NK-92 treated with Interleukin-12 subunit alpha and Interleukin-12 subunit beta, amount 100 ng/mL, for 24 hours (cell line): Measurements from ENCODE around the gene TCFL5.
"Not testable (repeated sequence)": the region's sequence is repeated elsewhere in the genome, so short reads cannot be mapped to it uniquely, and the experiment has no call there.

Experiments
- DNase-seq: peaks from one replicate; lab custom pipeline; 2025; lab: John Stamatoyannopoulos, UW

Gene TCFL5

GRCh38 chr20:62855120-62855519, 6.5 kb downstream of the TCFL5 start:
- no peak for DNase-seq

DNA sequence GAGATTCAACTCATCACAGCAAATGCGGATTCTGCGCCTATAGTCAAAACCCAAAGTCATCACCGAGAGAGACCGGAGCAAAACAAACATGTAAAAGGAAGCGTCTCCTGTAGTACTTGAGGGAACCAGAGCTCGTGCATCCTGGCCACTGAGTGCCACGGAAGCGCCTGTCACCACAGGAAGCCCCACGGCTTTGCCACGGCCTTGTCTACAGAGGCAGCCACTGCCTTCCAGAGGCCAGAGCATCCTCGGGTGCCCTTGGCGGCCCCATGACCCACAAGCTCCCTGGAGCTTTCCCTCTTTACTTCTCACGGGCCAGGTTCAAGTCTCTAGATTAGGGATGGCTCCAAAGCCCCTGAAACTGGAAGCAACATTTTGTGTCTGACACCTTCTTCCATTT, 7.5 kb downstream of the TCFL5 start:
- no peak for DNase-seq

- not testable (repeated sequence) for DNase-seq
Measured at GRCh38 chr20:62853304-62853703, 8.3 kb downstream of the TCFL5 start.

DNA sequence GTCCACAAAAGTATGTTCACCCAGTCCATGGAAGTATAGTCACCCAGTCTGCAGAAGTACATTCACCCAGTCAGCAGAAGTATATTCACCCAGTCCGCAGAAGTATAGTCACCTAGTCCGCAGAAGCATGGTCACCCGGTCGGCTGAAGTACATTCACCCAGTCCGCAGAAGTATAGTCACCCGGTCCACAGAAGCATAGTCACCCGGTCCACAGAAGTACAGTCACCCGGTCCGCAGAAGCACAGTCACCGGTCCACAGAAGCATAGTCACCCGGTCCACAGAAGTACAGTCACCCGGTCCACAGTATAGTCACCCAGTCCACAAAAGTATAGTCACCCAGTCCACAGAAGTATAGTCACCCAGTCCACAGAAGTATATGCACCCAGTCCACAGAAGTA, 8.8 kb downstream of the TCFL5 start:
- DNase-seq = no peak

DNA sequence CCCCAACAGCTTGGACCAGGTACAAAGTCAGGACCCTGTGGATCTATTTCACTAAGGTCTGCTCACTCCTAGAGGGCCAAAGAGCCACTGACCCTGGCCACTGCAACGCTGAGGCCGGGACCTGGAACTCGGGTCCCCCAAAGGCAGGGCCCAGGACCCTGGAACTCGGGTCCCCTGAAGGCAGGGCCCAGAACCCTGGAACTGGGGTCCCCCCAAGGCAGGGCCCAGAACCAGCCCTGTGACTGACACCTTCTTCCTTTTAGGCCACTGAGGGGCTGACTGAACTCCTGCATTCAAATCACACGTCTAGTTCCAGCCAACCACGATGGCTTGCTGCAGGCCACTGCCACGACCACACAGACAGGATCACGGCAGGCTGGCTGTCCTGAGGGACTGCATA, 9.4 kb downstream of the TCFL5 start:
- no peak for DNase-seq

DNA sequence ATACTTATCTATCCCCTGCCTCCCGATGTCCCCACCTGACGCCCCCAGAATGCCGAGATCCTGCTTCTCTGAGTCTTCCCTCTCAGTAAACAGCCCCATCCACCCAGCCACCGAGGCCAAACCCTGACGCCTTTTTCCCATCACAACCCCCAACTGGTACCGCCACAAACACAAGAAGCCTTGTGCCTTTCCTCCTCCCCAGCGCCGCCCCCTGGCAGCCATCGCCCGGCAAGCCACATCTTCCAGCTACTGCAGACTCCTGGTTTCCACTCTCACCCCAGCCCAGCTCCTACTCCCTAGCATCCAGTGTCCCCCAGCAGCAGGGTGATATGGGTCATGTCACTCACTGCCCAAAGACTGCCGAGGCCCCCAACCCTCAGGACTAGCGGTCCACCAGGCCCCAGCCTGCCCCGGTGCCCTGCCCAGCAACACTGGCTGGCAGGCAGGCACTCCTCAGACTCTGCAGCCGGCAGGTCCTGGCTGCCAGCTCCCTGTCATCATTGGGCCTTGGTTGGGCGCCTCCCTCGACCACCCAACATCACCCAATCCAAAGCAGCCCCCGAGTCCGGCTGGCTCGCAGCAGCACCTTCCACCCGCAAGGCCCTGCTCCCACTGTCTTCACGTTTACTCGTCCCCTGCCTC, 11.2 kb downstream of the TCFL5 start:
- no peak for DNase-seq

DNA sequence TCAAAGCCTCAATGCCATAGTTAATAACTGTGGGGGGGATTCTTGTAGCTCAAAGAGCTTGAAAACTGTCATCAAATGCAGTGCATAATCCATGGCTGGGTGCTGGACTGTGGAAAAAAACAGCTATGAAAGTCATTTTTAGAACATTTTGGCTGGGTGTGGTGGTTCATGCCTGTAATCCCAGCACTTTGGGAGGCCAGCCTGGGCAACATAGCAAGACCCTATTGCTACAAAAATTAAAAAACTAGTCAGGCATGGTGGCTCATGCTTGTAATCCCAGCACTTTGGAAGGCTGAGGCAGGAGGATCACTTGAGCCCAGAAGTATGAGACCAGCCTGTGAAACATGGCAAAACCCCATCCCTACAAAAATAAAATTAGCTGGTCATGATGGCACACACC, 12.2 kb downstream of the TCFL5 start:
- no peak for DNase-seq

DNA sequence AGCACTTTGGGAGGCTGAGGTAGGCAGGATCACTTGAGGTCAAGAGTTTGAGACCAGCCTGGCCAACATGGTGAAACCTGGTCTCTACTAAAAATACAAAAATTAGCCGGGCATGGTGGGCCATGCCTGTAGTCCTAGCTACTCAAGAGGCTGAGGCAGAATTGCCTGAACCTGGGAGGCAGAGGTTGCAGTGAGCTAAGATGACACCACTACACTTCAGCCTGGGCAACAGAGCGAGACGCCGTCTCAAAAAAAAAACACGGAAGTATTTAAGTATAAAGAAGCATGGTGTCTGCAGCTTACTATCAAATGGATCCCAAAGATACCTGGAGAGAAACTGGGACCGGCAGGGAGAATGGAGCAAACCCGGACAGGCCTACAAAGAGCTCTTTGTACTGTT, 12.7 kb downstream of the TCFL5 start:
- DNase-seq = not testable (repeated sequence)

DNA sequence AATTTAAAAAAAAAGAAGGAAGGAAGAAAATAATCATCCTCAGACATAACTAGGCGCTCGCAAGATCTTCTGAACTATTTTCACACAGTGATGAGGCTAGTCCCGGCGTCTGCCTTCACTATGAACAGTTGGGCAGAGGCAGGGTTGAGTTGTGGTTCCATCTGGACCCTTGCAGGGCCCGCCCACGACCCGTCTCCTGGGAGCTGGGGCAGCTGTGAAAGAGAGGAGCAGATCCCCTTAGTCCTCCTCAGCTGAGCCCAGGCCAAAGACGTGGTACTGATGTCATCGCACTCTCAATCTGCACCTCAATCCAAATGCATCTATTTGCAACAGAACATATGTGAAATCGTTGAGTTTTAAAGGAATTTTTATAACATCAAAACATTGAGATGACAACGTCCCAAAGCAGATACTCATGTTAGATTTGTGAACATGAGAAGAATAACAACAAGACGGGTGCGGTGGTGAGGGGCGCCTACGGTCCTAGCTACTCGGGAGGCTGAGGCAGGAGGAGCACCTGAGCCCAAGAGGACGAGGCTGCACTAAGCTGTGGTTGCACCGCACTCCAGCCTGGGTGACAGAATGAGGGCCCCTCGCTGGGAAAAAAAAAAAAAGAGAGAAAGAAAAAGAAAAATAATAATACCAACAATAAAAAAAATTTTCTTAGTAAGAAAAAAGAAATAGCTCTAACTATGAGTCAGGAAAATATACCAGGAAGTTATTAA, 15.3 kb downstream of the TCFL5 start:
- no peak for DNase-seq

DNA sequence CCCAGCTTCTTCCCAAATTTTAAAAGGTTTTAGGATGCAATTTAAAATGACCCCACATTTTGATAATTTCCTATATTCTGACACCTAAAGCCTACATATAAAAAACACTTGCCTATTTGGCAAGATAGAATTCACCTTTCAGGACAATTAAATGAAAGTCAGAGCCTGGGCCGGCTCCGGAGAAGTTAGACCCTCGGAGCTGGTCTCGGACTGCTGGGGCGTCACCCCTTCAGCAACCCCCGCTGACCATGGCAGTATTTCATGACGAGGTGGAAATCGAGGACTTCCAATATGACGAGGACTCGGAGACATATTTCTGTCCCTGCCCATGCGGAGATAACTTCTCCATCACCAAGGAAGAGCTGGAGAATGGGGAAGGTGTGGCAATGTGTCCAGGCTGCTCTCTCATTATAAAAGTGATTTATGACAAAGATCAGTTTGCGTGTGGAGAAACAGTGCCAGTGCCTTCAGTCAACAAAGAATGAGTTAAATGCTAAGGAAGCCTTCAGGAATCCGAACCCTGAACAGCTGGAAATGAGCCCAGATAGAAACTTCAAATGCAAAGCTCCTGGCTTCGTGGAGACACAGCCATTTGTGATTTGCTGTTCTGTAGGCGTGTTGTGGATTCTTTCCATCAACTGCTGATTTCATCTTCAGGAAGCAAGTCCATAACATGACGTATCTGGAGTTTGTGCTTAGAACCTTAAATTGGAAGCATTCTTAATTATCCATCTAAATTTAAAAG, 16.0 kb downstream of the TCFL5 start:
- no peak for DNase-seq

GRCh38 chr20:62844182-62844581, 17.4 kb downstream of the TCFL5 start:
- no peak for DNase-seq

DNA sequence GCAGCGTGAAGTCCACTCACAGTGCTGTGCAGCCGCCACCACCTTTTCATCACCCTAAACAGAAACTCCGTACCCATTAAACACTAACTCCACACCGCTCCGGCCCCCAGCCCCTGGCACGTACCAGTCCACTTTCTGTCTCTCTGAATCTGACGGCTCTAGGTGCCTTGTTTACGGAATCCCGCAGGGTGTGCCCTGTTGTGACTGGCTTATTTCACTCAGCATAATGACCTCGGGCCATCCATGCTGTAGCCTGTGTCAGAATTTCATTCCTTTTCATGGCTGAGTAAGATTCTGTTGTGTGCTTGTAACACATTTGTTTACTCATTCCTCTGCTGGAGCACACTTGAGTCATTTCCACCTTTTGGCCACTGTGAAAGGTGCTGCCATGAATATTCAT, 18.0 kb downstream of the TCFL5 start:
- no peak for DNase-seq

DNA sequence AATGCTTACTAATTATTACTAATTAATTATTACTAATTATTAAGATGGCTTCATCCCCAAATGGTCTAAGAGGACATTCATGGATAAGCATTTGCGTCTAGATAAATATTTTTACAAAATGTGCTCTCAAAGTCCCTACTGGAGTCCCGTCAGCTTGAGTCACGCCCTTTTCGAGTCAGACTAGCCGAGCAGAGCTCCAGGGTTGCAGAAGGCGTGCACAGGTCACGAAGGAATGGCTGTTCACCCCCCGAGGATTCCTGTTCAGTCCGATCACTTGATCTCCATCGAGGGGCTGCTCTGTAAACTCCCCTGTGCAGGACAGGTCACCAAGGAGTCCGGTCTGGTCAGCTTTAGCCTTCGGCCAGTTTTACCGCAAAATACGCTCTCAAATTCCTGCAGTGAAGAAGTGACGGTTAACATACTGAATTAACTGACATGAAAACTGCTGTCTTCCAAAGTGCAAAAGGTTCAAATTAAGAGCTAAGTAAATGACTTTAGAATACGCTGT, 19.9 kb downstream of the TCFL5 start:
- DNase-seq = no peak

- no peak for DNase-seq
Measured at GRCh38 chr20:62840244-62841197, 21.1 kb downstream of the TCFL5 start.

GRCh38 chr20:62839816-62840215, 21.8 kb downstream of the TCFL5 start:
- no peak for DNase-seq

- no peak for DNase-seq
Measured at GRCh38 chr20:62839261-62839660, 22.4 kb downstream of the TCFL5 start.

GRCh38 chr20:62838128-62838891, 23.3 kb downstream of the TCFL5 start:
- no peak for DNase-seq

DNA sequence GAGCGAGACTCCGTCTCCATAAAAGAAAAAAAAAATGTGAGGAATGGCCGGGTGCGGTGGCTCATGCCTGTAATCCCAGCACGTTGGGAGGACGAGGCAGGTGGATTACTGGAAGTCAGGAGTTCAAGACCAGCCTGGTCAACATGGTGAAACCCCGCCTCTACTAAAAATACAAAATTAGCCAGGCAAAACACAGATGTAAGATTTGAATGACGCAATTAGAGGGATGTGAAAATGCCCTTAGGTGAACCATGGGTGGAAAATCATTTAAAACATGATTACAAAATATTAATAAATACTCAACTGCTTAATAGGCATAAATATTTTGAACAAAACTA, 23.9 kb downstream of the TCFL5 start:
- DNase-seq = no peak

DNA sequence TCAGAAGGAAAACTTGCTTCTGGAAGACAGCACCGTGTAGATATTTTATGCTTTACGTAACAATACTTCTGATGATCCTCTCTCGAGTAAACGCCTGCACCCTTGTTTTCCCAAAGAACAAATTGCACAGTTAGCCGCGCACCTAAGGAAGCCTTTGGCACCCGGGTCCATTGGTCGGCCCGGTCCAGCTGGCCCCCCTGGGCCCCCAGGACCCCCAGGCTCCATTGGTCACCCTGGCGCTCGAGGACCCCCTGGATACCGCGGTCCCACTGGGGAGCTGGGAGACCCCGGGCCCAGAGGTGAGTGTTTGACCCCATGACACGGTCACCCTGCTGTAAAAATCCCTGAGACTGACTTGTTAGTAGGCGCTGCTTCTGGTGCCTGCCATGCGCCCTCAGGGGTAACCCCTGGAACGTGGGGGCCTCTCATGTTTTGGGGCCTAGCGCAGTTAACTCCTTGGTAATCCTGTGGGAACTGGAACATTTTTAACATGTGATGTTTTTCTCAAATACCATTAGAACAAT, 24.6 kb downstream of the TCFL5 start:
- no peak for DNase-seq

GRCh38 chr20:62835931-62836861, 25.4 kb downstream of the TCFL5 start:
- no peak for DNase-seq
